ENCODE measurements around the gene PARD3.
"Not testable (repeated sequence)": the region's sequence is repeated elsewhere in the genome, so short reads cannot be mapped to it uniquely, and the experiment has no call there.

PARD3 gene

GRCh38 chr10:34275626-34276130 is 539.4 kb downstream of the PARD3 start:
- no peak for DNase-seq

- DNase-seq: no peak
Observed at GRCh38 chr10:34274906-34275305, 540.2 kb downstream of the PARD3 start.

- no peak for DNase-seq
Observed at GRCh38 chr10:34273340-34273739, 541.8 kb downstream of the PARD3 start.

- DNase-seq: no peak
Observed at GRCh38 chr10:34272316-34272715, 542.8 kb downstream of the PARD3 start.

GRCh38 chr10:34268410-34268809 is 546.7 kb downstream of the PARD3 start:
- DNase-seq: not testable (repeated sequence)

GRCh38 chr10:34262985-34263384 is 552.1 kb downstream of the PARD3 start:
- no peak for DNase-seq

GRCh38 chr10:34260904-34261303 is 554.2 kb downstream of the PARD3 start:
- DNase-seq: no peak

GRCh38 chr10:34256216-34256615 is 558.9 kb downstream of the PARD3 start:
- no peak for DNase-seq

- no peak for DNase-seq
Observed at GRCh38 chr10:34255035-34255434, 560.1 kb downstream of the PARD3 start.

- DNase-seq: no peak
Observed at GRCh38 chr10:34254596-34254995, 560.5 kb downstream of the PARD3 start.

- no peak for DNase-seq
Observed at GRCh38 chr10:34252111-34252510, 563.0 kb downstream of the PARD3 start.

- DNase-seq: no peak
Observed at GRCh38 chr10:34251177-34251576, 563.9 kb downstream of the PARD3 start.

GRCh38 chr10:34250722-34251121 is 564.4 kb downstream of the PARD3 start:
- no peak for DNase-seq

GRCh38 chr10:34249634-34250033 is 565.5 kb downstream of the PARD3 start:
- DNase-seq: no peak

- DNase-seq: no peak
Observed at GRCh38 chr10:34247560-34247959, 567.5 kb downstream of the PARD3 start.

- no peak for DNase-seq
Observed at GRCh38 chr10:34244756-34245484, 570.2 kb downstream of the PARD3 start.

GRCh38 chr10:34241226-34242000 is 573.7 kb downstream of the PARD3 start:
- DNase-seq: no peak

GRCh38 chr10:34240039-34240438 is 575.1 kb downstream of the PARD3 start:
- DNase-seq: no peak

GRCh38 chr10:34237898-34238455 is 577.1 kb downstream of the PARD3 start:
- no peak for DNase-seq

- DNase-seq: no peak
Observed at GRCh38 chr10:34236931-34237330, 578.2 kb downstream of the PARD3 start.

GRCh38 chr10:34235164-34235832 is 579.8 kb downstream of the PARD3 start:
- DNase-seq: no peak

- DNase-seq: no peak
Observed at GRCh38 chr10:34232481-34232880, 582.6 kb downstream of the PARD3 start.

GRCh38 chr10:34231441-34232180 is 583.5 kb downstream of the PARD3 start:
- no peak for DNase-seq
